ENCODE measurements around the gene INAVA. TPM values are rescaled to one million over a fixed set of nuclear protein-coding genes. Genes with fewer than 3 reads are reported as not detected.

INAVA gene
- total and polyA plus RNA-seq, 10 of the 15 experiments (the other 5 are each of a cell fraction or from before 2014, with no cell fraction given): 3.6 to 15.4 (median 9.5) TPM

DNA sequence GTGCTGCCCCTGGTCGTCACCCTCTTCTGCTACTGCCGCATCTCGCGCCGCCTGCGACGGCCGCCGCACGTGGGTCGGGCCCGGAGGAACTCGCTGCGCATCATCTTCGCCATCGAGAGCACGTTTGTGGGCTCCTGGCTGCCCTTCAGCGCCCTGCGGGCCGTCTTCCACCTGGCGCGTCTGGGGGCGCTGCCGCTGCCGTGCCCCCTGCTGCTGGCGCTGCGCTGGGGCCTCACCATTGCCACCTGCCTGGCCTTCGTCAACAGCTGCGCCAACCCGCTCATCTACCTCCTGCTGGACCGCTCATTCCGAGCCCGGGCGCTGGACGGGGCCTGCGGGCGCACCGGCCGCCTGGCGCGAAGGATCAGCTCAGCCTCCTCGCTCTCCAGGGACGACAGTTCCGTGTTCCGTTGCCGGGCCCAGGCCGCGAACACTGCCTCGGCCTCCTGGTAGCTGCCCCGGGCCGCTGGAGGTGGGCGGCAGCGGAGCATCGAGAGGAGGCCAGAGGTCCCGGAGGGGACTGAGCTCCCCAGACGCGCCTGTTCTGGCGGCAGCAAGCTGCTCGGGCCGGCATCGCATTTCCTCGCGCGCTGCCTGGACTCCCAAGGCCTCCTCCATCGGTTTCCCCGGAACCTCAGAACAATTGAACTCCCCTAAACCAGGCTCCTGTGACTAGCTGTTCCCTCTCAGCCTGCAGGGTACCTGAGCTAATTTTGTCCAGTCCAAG, 20.9 kb upstream of the INAVA start (continued):
- TF ChIP-seq IRF4 (IDR thresholded peaks at IDR 0.05; ENCODE audit: low read depth, low read length): no peak

DNA sequence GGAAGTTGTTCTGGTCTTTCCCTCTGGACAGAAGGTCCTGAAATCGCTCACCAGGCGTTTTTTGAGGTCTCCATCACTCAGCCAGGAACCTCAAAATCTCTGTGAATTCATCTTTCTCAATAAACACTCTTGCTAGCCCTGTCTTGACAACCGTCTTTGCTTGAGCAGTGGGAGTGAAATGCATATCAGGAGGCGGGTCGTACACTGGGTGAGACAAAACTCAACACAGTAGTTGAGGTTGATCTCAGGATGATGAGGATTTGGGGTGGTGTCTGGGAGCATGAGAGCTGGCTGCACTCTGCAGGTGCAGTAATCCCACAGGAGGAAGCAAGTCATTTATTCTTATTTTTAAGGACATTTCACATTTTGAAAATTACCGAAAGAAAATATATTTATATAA, 20.0 kb upstream of the INAVA start:
- FAIRE-seq (no peak), ATAC-seq (no peak), DNase-seq (ENCODE audit: low read depth, low spot score) (no peak)
- BruUV-seq (replicated peaks): no TSS peak
- H3K9ac ChIP-seq (ENCODE audit: control insufficient read depth, insufficient read depth, low read length): no peak overlapping the region
- intact Hi-C loops (cut with micrococcal nuclease; ENCODE audit: unreplicated experiment) (no loop called here), in situ Hi-C loops (cut with MboI) (no loop called here)
- ChIA-PET RAD21 (ENCODE audit: unreplicated experiment) (interaction anchor here (1.2 kb wide), 1 partner anchor 12 kb away, joined by 4 read pairs; no protein-coding TSS in a partner anchor), CTCF (no interaction called here), POLR2A (no interaction called here), SMC1A (ENCODE audit: uncharacterized antibody, unreplicated experiment) (interaction anchor here (0.7 to 9.4 kb wide), 2 partner anchors 11 to 18 kb away, joined by 3 to 208 read pairs; no protein-coding TSS in a partner anchor)
- peaks cover 24% of the 10 kb centered on the region for H3K4me1 ChIP-seq (ENCODE audit: control insufficient read depth, insufficient read depth, low read length)
- no peak for TF ChIP-seq HDGF (IDR thresholded peaks at IDR 0.05)
- no peak for TF ChIP-seq MEF2A (IDR thresholded peaks at IDR 0.05; ENCODE audit: insufficient read depth, low read depth, low read length)
- TF ChIP-seq SUPT20H (IDR thresholded peaks at IDR 0.05; ENCODE audit: borderline replicate concordance, control insufficient read depth, low read depth, low read length): no peak
- TF ChIP-seq, protein P1, sequence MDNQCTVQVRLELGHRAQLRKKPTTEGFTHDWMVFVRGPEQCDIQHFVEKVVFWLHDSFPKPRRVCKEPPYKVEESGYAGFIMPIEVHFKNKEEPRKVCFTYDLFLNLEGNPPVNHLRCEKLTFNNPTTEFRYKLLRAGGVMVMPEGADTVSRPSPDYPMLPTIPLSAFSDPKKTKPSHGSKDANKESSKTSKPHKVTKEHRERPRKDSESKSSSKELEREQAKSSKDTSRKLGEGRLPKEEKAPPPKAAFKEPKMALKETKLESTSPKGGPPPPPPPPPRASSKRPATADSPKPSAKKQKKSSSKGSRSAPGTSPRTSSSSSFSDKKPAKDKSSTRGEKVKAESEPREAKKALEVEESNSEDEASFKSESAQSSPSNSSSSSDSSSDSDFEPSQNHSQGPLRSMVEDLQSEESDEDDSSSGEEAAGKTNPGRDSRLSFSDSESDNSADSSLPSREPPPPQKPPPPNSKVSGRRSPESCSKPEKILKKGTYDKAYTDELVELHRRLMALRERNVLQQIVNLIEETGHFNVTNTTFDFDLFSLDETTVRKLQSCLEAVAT (IDR thresholded peaks at IDR 0.05): no peak
- TF ChIP-seq, protein P2, sequence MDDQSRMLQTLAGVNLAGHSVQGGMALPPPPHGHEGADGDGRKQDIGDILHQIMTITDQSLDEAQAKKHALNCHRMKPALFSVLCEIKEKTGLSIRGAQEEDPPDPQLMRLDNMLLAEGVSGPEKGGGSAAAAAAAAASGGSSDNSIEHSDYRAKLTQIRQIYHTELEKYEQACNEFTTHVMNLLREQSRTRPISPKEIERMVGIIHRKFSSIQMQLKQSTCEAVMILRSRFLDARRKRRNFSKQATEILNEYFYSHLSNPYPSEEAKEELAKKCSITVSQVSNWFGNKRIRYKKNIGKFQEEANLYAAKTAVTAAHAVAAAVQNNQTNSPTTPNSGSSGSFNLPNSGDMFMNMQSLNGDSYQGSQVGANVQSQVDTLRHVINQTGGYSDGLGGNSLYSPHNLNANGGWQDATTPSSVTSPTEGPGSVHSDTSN (IDR thresholded peaks at IDR 0.05; ENCODE audit: insufficient replicate concordance, low read depth, low read length): no peak
- H3K4me2 ChIP-seq (ENCODE audit: control insufficient read depth, insufficient read depth): no peak overlapping the region
- H3K27ac ChIP-seq (ENCODE audit: control insufficient read depth, insufficient read depth): no peak overlapping the region
- 28% methylated on average over 6 of the region's 6 CpGs for WGBS (ENCODE audit: insufficient coverage, insufficient replicate concordance, low lambda C conversion rate, missing lambda C conversion rate)
- H3K4me3 ChIP-seq: no peak overlapping the region
- no peaks in the 10 kb centered on the region for H3K79me2 ChIP-seq (ENCODE audit: control insufficient read depth, insufficient read depth, low read length)
- H2AFZ ChIP-seq (ENCODE audit: control insufficient read depth, low read depth, low read length): no peak overlapping the region
- no peaks in the 10 kb centered on the region for H4K20me1 ChIP-seq (ENCODE audit: control insufficient read depth, insufficient read depth)
- H3K36me3 ChIP-seq (ENCODE audit: control insufficient read depth in 2 of 2, insufficient read depth in 2 of 2, low read length in 1 of 2): no peaks in the 10 kb centered on the region
- H3K27me3 ChIP-seq (replicated peaks in 1 of 2; ENCODE audit: control insufficient read depth in 2 of 2, insufficient read depth in 2 of 2, low read length in 1 of 2): no peaks in the 10 kb centered on the region
- H3K9me3 ChIP-seq (replicated peaks; ENCODE audit: control insufficient read depth, insufficient read depth, low read length): no peaks in the 10 kb centered on the region

All from GM12878 (cell line).